HG03045 (cell line): ENCODE results near the gene IPO4.
"Not testable (repeated sequence)": the region's sequence is repeated elsewhere in the genome, so short reads cannot be mapped to it uniquely, and the experiment has no call there.

ENCODE experiments used
- ATAC-seq: cut with Tn5 transposase; IDR thresholded peaks from one replicate; pipeline ENCODE4 v1.9.1; 2021; ENCODE audit warnings: mild to moderate bottlenecking, moderate library complexity; ENCODE audit not compliant: unreplicated experiment

The IPO4 gene, protein sequence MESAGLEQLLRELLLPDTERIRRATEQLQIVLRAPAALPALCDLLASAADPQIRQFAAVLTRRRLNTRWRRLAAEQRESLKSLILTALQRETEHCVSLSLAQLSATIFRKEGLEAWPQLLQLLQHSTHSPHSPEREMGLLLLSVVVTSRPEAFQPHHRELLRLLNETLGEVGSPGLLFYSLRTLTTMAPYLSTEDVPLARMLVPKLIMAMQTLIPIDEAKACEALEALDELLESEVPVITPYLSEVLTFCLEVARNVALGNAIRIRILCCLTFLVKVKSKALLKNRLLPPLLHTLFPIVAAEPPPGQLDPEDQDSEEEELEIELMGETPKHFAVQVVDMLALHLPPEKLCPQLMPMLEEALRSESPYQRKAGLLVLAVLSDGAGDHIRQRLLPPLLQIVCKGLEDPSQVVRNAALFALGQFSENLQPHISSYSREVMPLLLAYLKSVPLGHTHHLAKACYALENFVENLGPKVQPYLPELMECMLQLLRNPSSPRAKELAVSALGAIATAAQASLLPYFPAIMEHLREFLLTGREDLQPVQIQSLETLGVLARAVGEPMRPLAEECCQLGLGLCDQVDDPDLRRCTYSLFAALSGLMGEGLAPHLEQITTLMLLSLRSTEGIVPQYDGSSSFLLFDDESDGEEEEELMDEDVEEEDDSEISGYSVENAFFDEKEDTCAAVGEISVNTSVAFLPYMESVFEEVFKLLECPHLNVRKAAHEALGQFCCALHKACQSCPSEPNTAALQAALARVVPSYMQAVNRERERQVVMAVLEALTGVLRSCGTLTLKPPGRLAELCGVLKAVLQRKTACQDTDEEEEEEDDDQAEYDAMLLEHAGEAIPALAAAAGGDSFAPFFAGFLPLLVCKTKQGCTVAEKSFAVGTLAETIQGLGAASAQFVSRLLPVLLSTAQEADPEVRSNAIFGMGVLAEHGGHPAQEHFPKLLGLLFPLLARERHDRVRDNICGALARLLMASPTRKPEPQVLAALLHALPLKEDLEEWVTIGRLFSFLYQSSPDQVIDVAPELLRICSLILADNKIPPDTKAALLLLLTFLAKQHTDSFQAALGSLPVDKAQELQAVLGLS

DNA sequence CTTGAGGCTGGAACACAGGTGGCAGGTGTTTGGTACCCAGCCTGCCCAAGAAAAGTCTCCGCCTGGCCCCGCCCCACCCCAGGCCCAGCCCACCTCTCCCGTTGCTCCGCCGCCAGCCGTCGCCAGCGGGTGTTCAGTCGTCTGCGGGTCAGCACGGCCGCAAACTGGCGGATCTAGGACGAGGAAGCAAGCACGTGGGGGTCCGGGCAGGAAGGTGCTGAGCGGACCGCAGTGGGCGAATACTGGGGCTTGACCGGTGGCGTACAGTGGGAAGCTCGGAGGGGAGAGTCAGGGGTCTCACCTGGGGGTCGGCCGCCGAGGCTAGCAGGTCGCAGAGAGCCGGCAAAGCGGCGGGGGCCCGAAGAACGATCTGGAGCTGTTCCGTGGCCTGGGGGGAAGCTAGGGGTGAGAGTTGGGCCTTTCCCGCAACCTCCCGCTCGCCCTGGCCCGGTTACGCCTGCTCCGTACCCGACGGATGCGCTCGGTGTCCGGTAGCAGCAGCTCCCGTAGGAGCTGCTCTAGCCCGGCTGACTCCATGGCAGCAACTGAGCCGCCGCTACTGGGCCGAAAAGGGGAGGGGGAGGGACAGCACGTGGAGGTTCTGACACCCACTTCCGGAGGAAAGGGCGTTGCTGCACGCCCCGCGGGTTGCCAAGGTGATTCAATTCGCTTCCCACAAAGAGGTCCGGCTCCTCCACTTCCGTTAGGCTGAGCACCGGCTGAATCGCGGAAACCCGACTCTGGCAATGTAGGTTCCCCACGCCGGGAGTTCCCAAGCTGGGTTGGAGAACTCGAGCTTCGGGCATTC is at the start of gene IPO4:
IPO4 (minus strand) TSS at position 566 of the 808 bp plus-strand sequence; CDS start at position 537, 29 bp downstream.
- ATAC-seq, result peak; percentile 83

DNA sequence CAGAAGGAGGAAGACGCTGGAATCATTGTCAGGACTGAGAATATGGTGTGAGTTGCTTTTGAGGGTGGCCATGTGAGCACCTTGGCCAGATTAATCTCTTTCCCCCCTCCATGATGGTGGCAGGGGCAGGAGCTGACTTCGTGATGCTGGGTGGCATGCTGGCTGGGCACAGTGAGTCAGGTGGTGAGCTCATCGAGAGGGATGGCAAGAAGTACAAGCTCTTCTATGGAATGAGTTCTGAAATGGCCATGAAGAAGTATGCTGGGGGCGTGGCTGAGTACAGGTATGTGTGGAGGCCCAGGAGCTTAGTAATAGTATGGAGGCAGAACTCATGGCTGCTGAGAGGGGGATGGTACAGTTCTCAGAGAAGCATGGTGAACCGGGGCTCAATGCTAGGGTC is 49.5 kb upstream of the IPO4 start:
- no peak for ATAC-seq

DNA sequence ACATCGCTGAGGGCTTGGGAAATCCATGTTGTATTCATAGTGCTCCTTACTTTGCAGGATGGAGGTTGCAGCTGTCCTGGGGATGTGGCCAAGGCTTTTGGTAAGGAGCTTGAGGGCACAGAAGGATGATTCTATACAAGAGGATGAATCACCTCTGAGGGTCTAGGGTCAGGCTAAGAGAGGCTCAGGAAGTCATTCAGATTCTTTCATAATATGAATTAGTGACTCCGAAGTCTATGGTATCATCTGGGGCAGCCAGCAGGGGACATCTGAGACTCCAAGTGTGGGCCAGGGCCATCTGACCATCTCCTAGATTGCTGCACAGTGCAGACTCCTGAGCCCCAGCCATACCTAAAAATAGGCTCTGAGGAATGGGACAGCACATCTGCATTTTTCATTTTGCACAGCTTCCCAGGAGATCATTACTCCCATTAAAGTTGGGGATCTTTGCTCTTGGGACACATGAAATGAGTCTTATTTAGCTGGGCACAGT is 48.9 kb upstream of the IPO4 start:
- no peak for ATAC-seq

DNA sequence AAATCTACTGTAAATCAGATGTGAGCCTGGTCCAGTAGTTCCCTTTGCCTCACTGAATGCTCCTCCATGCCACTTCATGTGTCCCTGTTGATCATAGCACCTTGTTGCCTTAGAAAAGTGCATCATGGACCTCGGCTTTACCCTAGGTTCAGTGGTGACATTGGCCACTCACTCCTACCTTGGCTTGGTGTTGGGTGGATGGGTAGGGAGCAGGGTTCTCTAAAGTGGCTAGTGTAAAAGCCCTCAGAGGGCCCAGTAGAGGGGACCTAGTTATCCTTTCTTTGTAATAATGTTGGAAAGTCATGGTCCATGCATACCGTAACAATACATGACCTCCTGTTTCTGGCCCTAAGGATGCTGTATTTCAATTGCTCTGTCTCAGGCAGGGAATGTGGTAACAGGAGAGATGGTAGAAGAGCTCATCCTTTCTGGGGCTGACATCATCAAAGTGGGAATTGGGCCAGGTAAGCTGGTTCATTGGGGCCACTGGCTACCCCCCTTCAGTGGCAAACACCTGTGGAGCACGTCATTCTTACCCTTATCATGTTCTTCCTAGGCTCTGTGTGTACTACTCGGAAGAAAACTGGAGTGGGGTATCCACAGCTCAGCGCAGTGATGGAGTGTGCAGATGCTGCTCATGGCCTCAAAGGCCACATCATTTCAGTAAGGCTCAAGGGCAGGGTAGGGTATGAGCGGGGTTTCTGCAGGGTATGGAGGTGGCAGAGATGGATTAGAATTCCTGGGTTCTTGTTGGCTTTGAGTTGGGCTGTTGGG is 48.3 kb upstream of the IPO4 start:
- no peak for ATAC-seq

DNA sequence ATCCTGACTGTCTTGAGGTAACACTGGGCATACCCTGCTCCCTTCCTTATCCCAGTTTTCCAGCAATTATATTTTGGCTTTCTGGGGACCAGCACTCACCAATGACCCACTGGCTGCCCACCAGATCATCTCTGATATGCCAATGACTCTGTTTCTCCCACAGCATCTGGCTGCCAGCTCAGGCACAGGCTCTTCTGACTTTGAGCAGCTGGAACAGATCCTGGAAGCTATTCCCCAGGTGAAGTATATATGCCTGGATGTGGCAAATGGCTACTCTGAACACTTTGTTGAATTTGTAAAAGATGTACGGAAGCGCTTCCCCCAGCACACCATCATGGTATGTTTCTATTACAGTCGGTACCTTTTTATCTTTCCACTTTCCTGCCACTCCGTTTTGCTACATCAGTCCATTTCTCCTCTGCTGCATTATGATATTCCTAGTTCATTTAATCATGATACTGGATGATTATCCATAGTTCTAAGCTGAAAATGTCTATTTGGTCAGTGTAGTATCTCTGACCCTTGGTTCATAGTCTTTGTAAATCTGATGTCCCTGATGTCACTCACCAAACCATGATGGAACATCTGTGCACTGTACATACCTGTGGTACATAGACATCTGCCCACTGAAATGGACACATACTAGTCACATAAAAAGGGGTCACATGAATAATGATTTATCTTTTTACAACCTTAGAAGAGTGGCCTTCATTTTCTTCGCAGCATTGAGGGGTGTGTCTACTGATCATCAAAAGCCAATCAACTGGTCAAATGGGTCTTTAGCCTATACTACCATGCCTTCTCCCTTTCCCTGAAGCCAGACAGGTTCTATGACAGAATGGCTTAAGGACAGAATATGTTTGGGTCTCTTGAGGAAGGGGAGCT is 47.4 kb upstream of the IPO4 start:
- no peak for ATAC-seq

DNA sequence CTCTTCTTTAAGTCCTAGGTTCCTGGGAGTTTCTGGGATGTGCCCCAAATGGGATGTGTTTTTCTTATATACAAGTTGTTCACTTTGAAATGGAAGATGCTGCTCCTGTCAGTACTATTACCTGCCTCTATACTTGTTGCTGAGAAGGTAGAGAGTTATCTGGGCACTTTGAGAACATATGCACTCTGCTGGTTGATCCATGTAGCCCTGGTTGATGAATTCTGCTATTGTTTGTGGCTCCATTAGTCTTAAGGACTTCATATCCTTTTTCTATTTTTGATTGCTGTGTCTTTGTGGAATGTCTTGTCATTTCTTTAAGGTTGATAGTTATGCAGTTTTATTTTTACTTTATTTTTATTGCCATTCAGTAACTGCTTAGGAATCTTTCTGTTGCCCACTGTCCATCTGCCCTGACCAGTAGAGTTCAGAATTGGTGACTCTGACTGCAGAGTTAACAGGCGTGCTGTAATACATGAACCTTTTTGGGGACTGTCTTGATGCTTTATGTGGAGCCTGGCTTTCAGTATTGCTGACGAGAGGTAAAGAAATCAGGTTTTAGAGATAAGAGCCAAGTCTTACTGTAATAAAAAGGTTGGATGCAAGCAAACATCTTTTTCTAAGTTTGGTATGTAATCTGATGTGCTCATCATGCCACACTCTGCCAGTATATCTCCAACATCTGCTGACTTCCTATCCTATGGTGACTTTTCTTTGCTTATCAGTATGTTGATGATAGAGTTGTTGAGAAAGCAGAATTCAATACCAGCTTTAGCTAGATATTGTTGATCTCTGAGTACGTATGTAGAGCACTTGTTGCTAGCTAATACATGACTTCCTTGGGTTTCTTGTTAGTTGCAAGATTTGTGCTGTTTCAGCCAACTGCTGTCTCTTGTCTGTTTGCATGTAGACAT is 45.7 kb upstream of the IPO4 start:
- ATAC-seq, result no peak

DNA sequence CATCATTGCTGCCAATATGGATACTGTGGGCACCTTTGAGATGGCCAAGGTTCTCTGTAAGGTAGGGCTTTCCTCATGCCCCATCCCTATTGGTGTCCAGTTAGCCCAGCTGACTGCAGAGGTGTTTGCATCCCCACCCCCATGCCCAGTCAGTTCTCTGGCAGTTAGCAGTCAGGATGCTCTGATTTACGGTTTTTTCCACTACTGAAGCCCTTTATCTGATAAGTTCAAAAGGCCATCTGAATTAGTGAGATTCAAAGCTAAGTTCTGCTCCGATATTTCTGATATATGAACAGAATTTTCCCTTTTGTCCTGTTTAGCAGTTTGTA is 44.9 kb upstream of the IPO4 start:
- no peak for ATAC-seq

DNA sequence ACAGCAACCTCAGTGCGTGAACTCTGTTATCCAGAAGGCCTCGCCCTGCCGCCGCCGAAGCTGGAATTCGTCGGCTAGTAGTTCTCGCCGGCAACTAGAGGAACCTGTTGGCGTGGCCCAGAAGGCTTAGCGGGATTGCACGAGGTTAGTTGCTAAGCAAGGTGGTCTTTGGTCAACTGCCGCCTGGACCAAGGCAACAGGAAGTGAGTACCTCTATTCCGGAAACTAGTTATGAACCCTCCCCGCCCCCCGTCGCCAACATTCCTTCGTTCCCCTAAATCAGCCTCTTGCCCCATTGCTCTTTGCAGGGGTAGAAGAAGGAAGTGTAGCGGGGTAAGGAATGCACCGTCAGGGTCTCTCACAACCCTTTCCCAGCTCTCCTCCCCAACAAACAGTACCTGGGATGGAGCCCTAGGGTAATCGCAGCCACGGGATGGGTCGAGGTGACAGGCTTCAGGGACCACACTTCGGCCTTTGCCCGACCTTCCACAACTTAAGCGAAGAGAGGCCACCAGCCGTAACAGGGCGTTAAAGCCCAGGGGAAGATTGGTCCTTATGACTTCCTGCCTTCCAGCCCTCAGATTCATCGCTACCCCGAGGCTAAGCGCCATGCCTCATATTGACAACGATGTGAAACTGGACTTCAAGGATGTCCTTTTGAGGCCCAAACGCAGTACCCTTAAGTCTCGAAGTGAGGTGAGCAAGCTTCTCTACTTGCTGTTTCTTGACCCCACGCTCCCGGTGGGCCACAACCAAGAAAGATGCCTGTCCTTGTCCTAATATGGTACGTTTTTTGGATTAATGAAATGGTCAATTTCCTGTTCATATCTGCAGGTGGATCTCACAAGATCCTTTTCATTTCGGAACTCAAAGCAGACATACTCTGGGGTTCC is 44.3 kb upstream of the IPO4 start, which contains the start of gene GMPR2:
GMPR2 (plus strand) TSS at position 285 of the 893 bp plus-strand sequence; CDS start at position 610, 325 bp downstream.
- peak; percentile 48 for ATAC-seq

DNA sequence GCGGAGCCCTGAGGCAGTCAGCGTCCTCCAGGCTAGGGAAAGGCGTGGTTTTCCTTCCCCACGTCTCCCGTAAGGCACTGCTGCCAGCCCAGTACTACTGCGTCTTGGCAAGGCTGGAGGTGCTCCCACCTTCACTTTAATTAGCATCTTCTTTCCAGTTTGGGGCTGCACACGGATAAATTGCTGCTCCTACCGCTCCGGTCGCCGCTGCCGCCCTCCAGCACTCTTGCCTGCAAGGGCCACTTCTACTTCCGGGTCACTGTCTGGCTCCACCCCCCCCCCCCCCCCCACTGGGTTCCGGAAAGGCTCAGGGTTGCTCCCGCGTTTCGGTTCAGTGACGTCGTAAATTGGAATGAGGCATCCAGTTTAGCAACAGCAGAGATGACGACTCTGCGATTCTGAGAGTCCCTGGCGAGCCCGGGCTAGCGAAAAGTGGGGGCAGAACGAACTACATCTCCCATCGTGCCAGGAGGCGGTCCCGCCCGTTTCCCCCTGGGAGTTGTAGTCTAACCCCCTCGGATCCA is 43.6 kb upstream of the IPO4 start, which contains the start of gene NEDD8:
NEDD8 (minus strand) TSS at position 247 of the 524 bp plus-strand sequence; CDS start at position 147, 100 bp downstream.
- peak; percentile 70 for ATAC-seq

DNA sequence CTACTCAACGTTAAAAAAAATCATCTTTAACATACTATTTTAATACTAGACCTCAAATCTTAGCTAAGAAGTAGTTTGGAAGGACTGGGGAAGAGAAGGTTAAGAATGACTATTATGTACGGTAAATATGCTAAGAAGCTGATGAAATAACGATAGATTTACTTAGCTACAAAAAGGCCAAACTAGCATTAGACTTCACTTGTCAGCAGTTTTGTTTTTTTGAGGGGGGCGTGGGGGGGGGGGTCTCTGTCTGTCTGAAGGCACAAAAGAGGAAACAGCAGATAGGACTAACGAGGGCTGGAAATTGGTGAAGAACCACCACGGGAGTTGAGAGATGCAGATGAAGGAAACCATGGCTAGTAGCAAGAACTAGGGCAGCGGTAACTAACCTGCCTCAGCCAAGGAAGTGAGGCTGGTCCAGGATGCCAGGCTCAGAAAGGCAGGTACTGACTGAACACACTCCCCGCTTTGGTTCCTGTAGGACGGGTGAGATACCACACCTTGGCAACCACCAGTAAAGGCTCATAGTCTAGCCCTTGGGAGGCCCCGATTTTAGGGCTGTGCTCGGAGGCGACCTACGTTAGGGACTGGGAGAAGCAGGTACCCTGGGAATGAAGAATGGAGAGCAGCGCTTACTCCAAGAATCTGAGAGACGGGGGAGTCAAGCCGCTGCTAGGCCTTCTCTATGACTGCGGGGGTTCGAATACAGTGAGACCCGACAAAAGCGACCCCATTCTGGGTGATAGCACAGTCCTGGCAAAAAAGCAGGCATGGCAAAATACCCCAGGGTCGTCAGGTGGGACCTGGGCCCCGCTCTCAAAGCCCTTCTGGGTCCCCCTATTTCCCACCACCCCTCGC is 42.9 kb upstream of the IPO4 start:
- peak; percentile 4 for ATAC-seq

DNA sequence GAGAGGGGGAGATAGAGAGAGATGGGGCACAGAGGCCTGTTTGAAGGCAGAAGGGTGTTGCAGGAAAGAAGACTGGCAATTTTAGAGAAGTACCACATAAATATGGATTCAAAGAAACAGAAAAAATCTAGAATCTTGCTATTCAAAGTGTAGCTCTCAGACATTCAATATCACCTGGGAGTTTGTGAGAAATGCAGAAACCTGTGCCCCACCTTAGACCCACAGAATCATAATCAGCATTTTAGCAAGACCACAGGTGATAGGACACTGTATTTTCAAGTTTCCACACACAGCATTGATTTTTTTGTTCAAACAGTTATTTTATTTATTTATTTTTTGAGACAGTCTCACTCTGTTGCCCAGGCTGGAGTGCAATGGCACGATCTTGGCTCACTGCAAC is 40.3 kb upstream of the IPO4 start:
- no peak for ATAC-seq

DNA sequence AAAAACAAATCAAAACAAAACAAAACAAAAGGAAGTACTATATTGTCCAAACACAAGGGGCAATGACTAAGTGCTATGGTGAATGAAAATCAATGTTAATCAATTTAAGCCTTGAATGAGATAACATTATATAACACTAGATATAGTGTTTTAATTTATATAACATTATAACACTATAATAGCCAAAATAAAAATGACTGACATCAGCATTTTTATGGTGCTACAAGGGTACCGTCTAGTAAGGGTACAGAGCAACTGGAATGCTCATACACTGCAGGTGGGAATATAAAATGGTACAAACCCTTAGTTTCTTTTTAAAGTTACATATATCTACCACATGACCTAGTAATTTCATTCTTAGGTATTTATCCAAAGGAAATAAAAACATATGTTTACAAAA is 37.9 kb upstream of the IPO4 start:
- ATAC-seq, result no peak

DNA sequence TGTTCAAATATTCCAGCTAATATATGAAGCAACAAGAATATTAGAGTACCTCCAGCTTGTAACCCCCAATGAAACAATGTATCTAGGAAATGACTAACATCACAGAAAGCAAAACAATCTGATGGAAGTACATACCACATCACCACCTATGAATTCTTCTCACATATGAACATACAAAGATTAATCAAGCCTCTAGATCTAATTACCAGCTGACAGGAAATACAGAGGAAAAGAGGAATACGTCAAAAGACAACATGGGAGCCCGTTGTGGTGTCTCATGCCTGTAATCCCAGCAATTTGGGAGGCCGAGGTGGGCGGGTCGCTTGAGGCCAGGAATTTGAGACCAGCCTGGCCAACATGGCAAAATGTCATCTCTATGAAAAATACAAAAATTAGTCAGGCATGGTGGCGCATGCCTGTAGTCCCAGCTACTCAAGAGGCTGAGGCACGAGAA is 36.0 kb upstream of the IPO4 start:
- no peak for ATAC-seq

DNA sequence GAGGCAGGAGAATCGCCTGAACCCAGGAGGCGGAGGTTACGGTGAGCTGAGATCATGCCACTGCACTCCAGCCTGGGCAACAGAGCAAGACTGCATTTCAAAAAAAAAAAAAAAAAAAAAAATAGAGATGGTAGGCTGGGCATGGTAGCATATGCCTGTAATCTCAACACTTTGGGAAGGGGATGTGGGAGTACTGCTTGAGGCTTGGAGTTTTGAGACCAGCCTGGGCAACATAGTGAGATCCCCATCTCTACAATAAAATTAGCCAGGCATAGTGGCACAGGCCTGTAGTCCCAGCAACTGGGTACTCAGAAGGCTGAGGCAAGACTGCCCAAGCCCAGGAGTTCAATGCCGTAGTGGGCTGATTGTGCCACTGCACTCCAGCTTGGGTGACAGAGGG is 34.4 kb upstream of the IPO4 start:
- ATAC-seq, result not testable (repeated sequence)

DNA sequence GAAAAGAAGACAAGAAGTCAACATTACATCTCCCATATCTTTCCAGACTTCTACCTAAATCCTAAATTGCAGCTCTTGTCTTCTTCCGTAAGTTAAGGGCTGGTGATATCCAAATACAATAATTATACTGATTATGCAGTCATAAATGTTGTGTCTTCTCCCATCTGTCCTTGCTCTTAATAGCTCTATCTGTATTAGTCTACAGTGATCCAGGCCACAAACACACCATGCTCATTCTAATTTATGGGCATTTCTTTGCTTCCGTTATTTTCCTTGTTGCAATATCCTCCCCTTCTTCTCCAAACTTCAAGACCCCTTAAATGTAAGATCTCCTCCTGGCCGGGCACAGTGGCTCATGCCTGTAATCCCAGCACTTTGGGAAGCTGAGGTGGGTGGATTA is 30.9 kb upstream of the IPO4 start:
- no peak for ATAC-seq
